ENCODE results near the gene GPC5.

DNA sequence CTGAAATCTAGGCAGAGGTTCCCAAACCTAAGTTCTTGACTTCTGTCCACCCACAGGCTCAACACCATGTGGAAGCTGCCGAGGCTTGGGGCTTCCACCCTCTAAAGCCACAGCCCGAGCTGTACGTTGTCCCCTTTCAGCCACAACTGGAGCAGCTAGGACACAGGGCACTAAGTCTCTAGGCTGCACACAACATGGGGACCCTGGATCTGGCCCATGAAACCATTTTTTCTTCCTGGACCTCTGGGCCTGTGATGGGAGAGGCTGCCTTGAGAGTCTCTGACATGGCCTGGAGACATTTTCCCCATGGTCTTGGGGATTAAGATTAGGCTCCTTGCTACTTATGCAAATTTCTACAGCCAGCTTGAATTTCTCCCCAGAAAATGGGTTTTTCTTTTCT is 118.4 kb downstream of the GPC5 start:
- TF ChIP-seq SP1 (IDR thresholded peaks at IDR 0.05), result no peak
- TF ChIP-seq CTCF (IDR thresholded peaks at IDR 0.05; ENCODE audit: low read depth, low read length, missing input control), result no peak
- TF ChIP-seq MAX (IDR thresholded peaks at IDR 0.05), result no peak
- no peak for TF ChIP-seq GABPA (IDR thresholded peaks at IDR 0.05 in 1 of 2, conservative IDR thresholded peaks at IDR 0.05 in 1 of 2)
- TF ChIP-seq TAF1 (conservative IDR thresholded peaks at IDR 0.05), result no peak
- TF ChIP-seq, protein P1, sequence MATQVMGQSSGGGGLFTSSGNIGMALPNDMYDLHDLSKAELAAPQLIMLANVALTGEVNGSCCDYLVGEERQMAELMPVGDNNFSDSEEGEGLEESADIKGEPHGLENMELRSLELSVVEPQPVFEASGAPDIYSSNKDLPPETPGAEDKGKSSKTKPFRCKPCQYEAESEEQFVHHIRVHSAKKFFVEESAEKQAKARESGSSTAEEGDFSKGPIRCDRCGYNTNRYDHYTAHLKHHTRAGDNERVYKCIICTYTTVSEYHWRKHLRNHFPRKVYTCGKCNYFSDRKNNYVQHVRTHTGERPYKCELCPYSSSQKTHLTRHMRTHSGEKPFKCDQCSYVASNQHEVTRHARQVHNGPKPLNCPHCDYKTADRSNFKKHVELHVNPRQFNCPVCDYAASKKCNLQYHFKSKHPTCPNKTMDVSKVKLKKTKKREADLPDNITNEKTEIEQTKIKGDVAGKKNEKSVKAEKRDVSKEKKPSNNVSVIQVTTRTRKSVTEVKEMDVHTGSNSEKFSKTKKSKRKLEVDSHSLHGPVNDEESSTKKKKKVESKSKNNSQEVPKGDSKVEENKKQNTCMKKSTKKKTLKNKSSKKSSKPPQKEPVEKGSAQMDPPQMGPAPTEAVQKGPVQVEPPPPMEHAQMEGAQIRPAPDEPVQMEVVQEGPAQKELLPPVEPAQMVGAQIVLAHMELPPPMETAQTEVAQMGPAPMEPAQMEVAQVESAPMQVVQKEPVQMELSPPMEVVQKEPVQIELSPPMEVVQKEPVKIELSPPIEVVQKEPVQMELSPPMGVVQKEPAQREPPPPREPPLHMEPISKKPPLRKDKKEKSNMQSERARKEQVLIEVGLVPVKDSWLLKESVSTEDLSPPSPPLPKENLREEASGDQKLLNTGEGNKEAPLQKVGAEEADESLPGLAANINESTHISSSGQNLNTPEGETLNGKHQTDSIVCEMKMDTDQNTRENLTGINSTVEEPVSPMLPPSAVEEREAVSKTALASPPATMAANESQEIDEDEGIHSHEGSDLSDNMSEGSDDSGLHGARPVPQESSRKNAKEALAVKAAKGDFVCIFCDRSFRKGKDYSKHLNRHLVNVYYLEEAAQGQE (IDR thresholded peaks at IDR 0.05), result no peak
- no peak for TF ChIP-seq JUND (IDR thresholded peaks at IDR 0.05)
- no peak for TF ChIP-seq EGR1 (IDR thresholded peaks at IDR 0.05; ENCODE audit: low read depth in 2 of 2)
- TF ChIP-seq RAD21 (IDR thresholded peaks at IDR 0.05), result no peak
- TF ChIP-seq, protein P2, sequence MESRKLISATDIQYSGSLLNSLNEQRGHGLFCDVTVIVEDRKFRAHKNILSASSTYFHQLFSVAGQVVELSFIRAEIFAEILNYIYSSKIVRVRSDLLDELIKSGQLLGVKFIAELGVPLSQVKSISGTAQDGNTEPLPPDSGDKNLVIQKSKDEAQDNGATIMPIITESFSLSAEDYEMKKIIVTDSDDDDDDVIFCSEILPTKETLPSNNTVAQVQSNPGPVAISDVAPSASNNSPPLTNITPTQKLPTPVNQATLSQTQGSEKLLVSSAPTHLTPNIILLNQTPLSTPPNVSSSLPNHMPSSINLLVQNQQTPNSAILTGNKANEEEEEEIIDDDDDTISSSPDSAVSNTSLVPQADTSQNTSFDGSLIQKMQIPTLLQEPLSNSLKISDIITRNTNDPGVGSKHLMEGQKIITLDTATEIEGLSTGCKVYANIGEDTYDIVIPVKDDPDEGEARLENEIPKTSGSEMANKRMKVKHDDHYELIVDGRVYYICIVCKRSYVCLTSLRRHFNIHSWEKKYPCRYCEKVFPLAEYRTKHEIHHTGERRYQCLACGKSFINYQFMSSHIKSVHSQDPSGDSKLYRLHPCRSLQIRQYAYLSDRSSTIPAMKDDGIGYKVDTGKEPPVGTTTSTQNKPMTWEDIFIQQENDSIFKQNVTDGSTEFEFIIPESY (IDR thresholded peaks at IDR 0.05), result no peak
- no peak for TF ChIP-seq HNF4A (conservative IDR thresholded peaks at IDR 0.05)
- TF ChIP-seq ATF3 (IDR thresholded peaks at IDR 0.05), result no peak
- no peak for TF ChIP-seq YY1 (IDR thresholded peaks at IDR 0.05)
- no peak for TF ChIP-seq FOXA1 (IDR thresholded peaks at IDR 0.05)
